GM12878 (cell line): ENCODE data around the gene SYDE2. TPM values are rescaled to one million over a fixed set of nuclear protein-coding genes. Genes with fewer than 3 reads are reported as not detected.

Experiments used
- ATAC-seq: fragments of 200-7000 bp; cut with Tn5 transposase; 3 replicates; pipeline ENCODE4 v1.9.1; 2020; ENCODE audit warnings: mild to moderate bottlenecking, moderate library complexity
- BruUV-seq: library from RNA; stranded (reverse); fragments of 400-500 nt; replicated peaks from 2 replicates; lab custom pipeline; 2021; lab: Mats Ljungman, UMichigan
- CTCF ChIA-PET: fragments of 300-600 bp; sonication (Branson Sonifier 250); formaldehyde crosslinking; extraction: SDS; loops from one replicate; lab custom pipeline; 2021; ENCODE audit warnings: inconsistent platforms; lab: Yijun Ruan, JAX
- POLR2A ChIA-PET: fragments of 350-600 bp; formaldehyde crosslinking; extraction: SDS; loops from one replicate; lab custom pipeline; 2021; ENCODE audit warnings: inconsistent platforms; lab: Charles Lee
- RAD21 ChIA-PET: fragments of 300-600 bp; sonication (Branson Sonifier 250); formaldehyde crosslinking; loops from one replicate; lab custom pipeline; 2023; ENCODE audit warnings: antibody characterized with exemption; ENCODE audit not compliant: unreplicated experiment; lab: Charles Lee
- SMC1A ChIA-PET: fragments of 300-600 bp; sonication (Branson Sonifier 250); formaldehyde crosslinking; loops from one replicate; lab custom pipeline; 2023; ENCODE audit not compliant: unreplicated experiment, uncharacterized antibody; lab: Charles Lee
- DNase-seq: peaks from one replicate; pipeline ENCODE4 v3.0.0-alpha.2; 2011; ENCODE audit warnings: low read depth, low spot score
- FAIRE-seq: peaks from 3 replicates; lab custom pipeline; 2011; peaks lifted over from hg19 to GRCh38; lab: Jason Lieb, UNC
- H2AFZ ChIP-seq: 2 replicates; pipeline ENCODE4 v1.6.0; 2011; ENCODE audit warnings: low read depth, low read length, control low read depth; ENCODE audit not compliant: control insufficient read depth
- H3K27ac ChIP-seq: 2 replicates; pipeline ENCODE4 v1.5.1; 2011; ENCODE audit warnings: control low read depth; ENCODE audit not compliant: control insufficient read depth, insufficient read depth
- H3K27me3 ChIP-seq, 2 experiments: replicated peaks in 1 of 2; 2 replicates each; pipeline versions ENCODE4 v1.6.0 to v1.6.1; 2011; ENCODE audit warnings: low read length in 1 of 2; ENCODE audit not compliant: control insufficient read depth in 2 of 2, insufficient read depth in 2 of 2
- H3K36me3 ChIP-seq, 2 experiments: 2 replicates each; pipeline ENCODE4 v1.5.1; 2011; ENCODE audit warnings: low read length in 1 of 2; ENCODE audit not compliant: control insufficient read depth in 2 of 2, insufficient read depth in 2 of 2
- H3K4me1 ChIP-seq: 2 replicates; pipeline ENCODE4 v1.6.1; 2011; ENCODE audit warnings: mild to moderate bottlenecking, low read length, moderate library complexity, mixed read lengths; ENCODE audit not compliant: control insufficient read depth, insufficient read depth
- H3K4me2 ChIP-seq: 2 replicates; pipeline ENCODE4 v1.6.0; 2011; ENCODE audit warnings: control low read depth; ENCODE audit not compliant: control insufficient read depth, insufficient read depth
- H3K4me3 ChIP-seq: fragments of 200-600 bp; sonication (generic); 2 replicates; pipeline ENCODE4 v1.5.1; 2016
- H3K79me2 ChIP-seq: 2 replicates; pipeline ENCODE4 v1.6.0; 2011; ENCODE audit warnings: low read length; ENCODE audit not compliant: control insufficient read depth, insufficient read depth
- H3K9ac ChIP-seq: 2 replicates; pipeline ENCODE4 v1.8.0; 2011; ENCODE audit warnings: low read length, control low read depth, mixed read lengths; ENCODE audit not compliant: control insufficient read depth, insufficient read depth
- H3K9me3 ChIP-seq: replicated peaks from 3 replicates; pipeline ENCODE4 v1.5.1; 2011; ENCODE audit warnings: mild to moderate bottlenecking, low read length; ENCODE audit not compliant: control insufficient read depth, insufficient read depth
- H4K20me1 ChIP-seq: 2 replicates; pipeline ENCODE4 v1.6.0; 2011; ENCODE audit not compliant: control insufficient read depth, insufficient read depth
- FOXK2 ChIP-seq: fragments of 450-650 bp; IDR thresholded peaks from 2 replicates; pipeline ENCODE4 v1.6.1; 2017; ENCODE audit warnings: mild to moderate bottlenecking, moderate library complexity
- MTA2 ChIP-seq: fragments of 450-650 bp; IDR thresholded peaks from 2 replicates; pipeline ENCODE4 v1.6.1; 2016; ENCODE audit warnings: low read depth, mild to moderate bottlenecking, moderate library complexity
- NFIC ChIP-seq: IDR thresholded peaks from 2 replicates; pipeline ENCODE4 v1.6.1; 2012; ENCODE audit warnings: low read depth, mild to moderate bottlenecking, inconsistent platforms, low read length, moderate library complexity
- PKNOX1 ChIP-seq: fragments of 450-650 bp; IDR thresholded peaks from 2 replicates; pipeline ENCODE4 v1.6.1; 2016; ENCODE audit warnings: mild to moderate bottlenecking
- POLR2AphosphoS5 ChIP-seq: IDR thresholded peaks from 2 replicates; pipeline ENCODE4 v1.6.1; 2011; ENCODE audit warnings: mild to moderate bottlenecking, low read length, inconsistent platforms
- STAT1 ChIP-seq: fragments of 450-650 bp; conservative IDR thresholded peaks from 2 replicates; pipeline ENCODE4 v1.6.1; 2014; ENCODE audit warnings: antibody characterized with exemption, mild to moderate bottlenecking
- ZZZ3 ChIP-seq: IDR thresholded peaks from 2 replicates; pipeline ENCODE4 v1.6.1; 2011; ENCODE audit warnings: low read depth; ENCODE audit not compliant: control insufficient read depth, insufficient read length
- WGBS: methylation state at CpG from one replicate; pipeline ENCODE4 v1.1.6; 2016; ENCODE audit warnings: low lambda C conversion rate; ENCODE audit not compliant: insufficient replicate concordance, insufficient coverage; ENCODE audit errors: missing lambda C conversion rate; 5-methylcytosine and 5-hydroxymethylcytosine counted together
- in situ Hi-C: fragments of 300-500 bp; cut with MboI; formaldehyde crosslinking; loops from 9 replicates; pipeline ENCODE4 v1.14.3; 2018; ENCODE audit warnings: mixed read lengths
- intact Hi-C: fragments of 100-400 bp; cut with micrococcal nuclease; formaldehyde crosslinking; loops from one replicate; pipeline ENCODE4 v1.14.2; 2022; ENCODE audit not compliant: unreplicated experiment
- polyA plus RNA-seq, 11 experiments: library from polyadenylated mRNA; depleted of rRNA in 4 of 11; unstranded in 6 of 11; stranded (reverse) in 5 of 11; fragments of >200 nt; fragmentation: Nextera tagmentation in 4 of 11; fragmentation: Illumina TruSeq in 1 of 11; extraction: Ambion mirVana in 4 of 11; extraction: Trizol in 1 of 11; gene quantifications; 1 replicate in 1 of 11; 2 replicates in 10 of 11; pipeline versions ENCODE4 v1.2.1 to v1.2.3, GENCODE V29; 2011 to 2016; ENCODE audit warnings: inconsistent platforms in 2 of 11, missing spikeins in 2 of 11, low read depth in 1 of 11
- total RNA-seq, 4 experiments: library from RNA; depleted of rRNA in 3 of 4; stranded (reverse); fragments of >200 nt in 3 of 4; fragmentation: Illumina TruSeq in 1 of 4; extraction: Trizol in 1 of 4; gene quantifications; 2 replicates each; pipeline versions ENCODE4 v1.2.1 to v1.2.3, GENCODE V29; 2013 to 2021
- TF ChIP-seq, protein P1 (sequence below): IDR thresholded peaks from 2 replicates; pipeline ENCODE4 v1.6.1; 2011; ENCODE audit warnings: borderline replicate concordance, low read depth, mild to moderate bottlenecking, moderate library complexity, low read length; ENCODE audit not compliant: insufficient read depth, poor library complexity, severe bottlenecking
- TF ChIP-seq, protein P2 (sequence below): fragments of 450-650 bp; IDR thresholded peaks from 2 replicates; pipeline ENCODE4 v1.6.1; 2017; ENCODE audit warnings: antibody characterized with exemption, mild to moderate bottlenecking, moderate library complexity

Gene SYDE2
- total and polyA plus RNA-seq, 10 of the 15 experiments (the other 5 are each of a cell fraction or from before 2014, with no cell fraction given), result 0.37 to 4.1 (median 1.8) TPM; not detected in 1

GRCh38 chr1:85220756-85221201 lies 20.0 kb upstream of the SYDE2 start:
- no peak for FAIRE-seq
- no TSS peak for BruUV-seq
- Histone ChIP-seq H3K27ac (no peak overlapping the region), H3K27me3 (no peaks in the 10 kb centered on the region; a peak in 1 of 4 replicates), H3K9ac (no peak overlapping the region), H3K9me3 (no peaks in the 10 kb centered on the region), H3K4me1 (no peaks in the 10 kb centered on the region)
- ChIA-PET RAD21 (no interaction called here), CTCF (no interaction called here)
- ATAC-seq, result no peak
- intact Hi-C loops, result no loop called here
- in situ Hi-C loops, result no loop called here
- no peak for DNase-seq
- TF ChIP-seq, protein P1, sequence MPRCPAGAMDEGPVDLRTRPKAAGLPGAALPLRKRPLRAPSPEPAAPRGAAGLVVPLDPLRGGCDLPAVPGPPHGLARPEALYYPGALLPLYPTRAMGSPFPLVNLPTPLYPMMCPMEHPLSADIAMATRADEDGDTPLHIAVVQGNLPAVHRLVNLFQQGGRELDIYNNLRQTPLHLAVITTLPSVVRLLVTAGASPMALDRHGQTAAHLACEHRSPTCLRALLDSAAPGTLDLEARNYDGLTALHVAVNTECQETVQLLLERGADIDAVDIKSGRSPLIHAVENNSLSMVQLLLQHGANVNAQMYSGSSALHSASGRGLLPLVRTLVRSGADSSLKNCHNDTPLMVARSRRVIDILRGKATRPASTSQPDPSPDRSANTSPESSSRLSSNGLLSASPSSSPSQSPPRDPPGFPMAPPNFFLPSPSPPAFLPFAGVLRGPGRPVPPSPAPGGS, result no peak
- TF ChIP-seq PKNOX1, result no peak
- TF ChIP-seq, protein P2, sequence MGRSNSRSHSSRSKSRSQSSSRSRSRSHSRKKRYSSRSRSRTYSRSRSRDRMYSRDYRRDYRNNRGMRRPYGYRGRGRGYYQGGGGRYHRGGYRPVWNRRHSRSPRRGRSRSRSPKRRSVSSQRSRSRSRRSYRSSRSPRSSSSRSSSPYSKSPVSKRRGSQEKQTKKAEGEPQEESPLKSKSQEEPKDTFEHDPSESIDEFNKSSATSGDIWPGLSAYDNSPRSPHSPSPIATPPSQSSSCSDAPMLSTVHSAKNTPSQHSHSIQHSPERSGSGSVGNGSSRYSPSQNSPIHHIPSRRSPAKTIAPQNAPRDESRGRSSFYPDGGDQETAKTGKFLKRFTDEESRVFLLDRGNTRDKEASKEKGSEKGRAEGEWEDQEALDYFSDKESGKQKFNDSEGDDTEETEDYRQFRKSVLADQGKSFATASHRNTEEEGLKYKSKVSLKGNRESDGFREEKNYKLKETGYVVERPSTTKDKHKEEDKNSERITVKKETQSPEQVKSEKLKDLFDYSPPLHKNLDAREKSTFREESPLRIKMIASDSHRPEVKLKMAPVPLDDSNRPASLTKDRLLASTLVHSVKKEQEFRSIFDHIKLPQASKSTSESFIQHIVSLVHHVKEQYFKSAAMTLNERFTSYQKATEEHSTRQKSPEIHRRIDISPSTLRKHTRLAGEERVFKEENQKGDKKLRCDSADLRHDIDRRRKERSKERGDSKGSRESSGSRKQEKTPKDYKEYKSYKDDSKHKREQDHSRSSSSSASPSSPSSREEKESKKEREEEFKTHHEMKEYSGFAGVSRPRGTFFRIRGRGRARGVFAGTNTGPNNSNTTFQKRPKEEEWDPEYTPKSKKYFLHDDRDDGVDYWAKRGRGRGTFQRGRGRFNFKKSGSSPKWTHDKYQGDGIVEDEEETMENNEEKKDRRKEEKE, result no peak
- no peak for TF ChIP-seq ZZZ3
- no peak for TF ChIP-seq FOXK2
- no peak for TF ChIP-seq NFIC
- TF ChIP-seq POLR2AphosphoS5, result no peak
- no peak for TF ChIP-seq MTA2
- no peak for TF ChIP-seq STAT1
- TF ChIP-seq, all 136 proteins: peak for 0
- Histone ChIP-seq H2AFZ (no peak overlapping the region), H3K79me2 (no peaks in the 10 kb centered on the region), H4K20me1 (no peaks in the 10 kb centered on the region), H3K4me2 (no peak overlapping the region), H3K36me3 (no peaks in the 10 kb centered on the region), H3K4me3 (no peak overlapping the region)
- ChIA-PET SMC1A (interaction anchor here (0.9 kb wide), 1 partner anchor 10 kb away, joined by 3 read pairs; no protein-coding TSS in a partner anchor), POLR2A (no interaction called here)
- 71% methylated on average over 7 of the region's 7 CpGs for WGBS
